T47D (cell line): ENCODE measurements around the gene SLC26A11.
"Not testable (repeated sequence)": the region's sequence is repeated elsewhere in the genome, so short reads cannot be mapped to it uniquely, and the experiment has no call there.

Source experiments
- DNase-seq, 2 experiments: peaks; one replicate each; pipeline versions ENCODE4 v3.0.0 to v3.0.0-alpha.2; 2011 to 2012; ENCODE audit warnings: low read depth in 1 of 2, low spot score in 1 of 2
- JUND ChIP-seq: IDR thresholded peaks from 2 replicates; pipeline ENCODE4 v1.6.1; 2012; ENCODE audit warnings: low read depth
- in situ Hi-C: cut with HindIII; loops from 2 replicates; pipeline ENCODE4 v1.10.0; 2016; ENCODE audit warnings: low sequenced_read_pairs, low pct_unique_long_range_greater_than_20kb

The SLC26A11 gene

GRCh38 chr17:80225230-80225629, 5.0 kb downstream of the SLC26A11 start:
- TF ChIP-seq JUND, result no peak
- no peak for DNase-seq
- in situ Hi-C loops, result no loop called here

- no peak for DNase-seq
- no peak for TF ChIP-seq JUND
- in situ Hi-C loops, result no loop called here
Observed at GRCh38 chr17:80227156-80227555, 6.9 kb downstream of the SLC26A11 start.

GRCh38 chr17:80227666-80228065, 7.4 kb downstream of the SLC26A11 start:
- in situ Hi-C loops, result no loop called here
- TF ChIP-seq JUND, result no peak
- DNase-seq, result no peak

GRCh38 chr17:80228477-80228876, 8.2 kb downstream of the SLC26A11 start:
- in situ Hi-C loops, result no loop called here
- TF ChIP-seq JUND, result no peak

GRCh38 chr17:80229011-80229410, 8.8 kb downstream of the SLC26A11 start:
- no peak for DNase-seq
- no peak for TF ChIP-seq JUND
- in situ Hi-C loops, result no loop called here

More at GRCh38 chr17:80228477-80228876, 8.2 kb downstream of the SLC26A11 start:
- DNase-seq, result no peak

- in situ Hi-C loops, result no loop called here
- no peak for TF ChIP-seq JUND
Observed at GRCh38 chr17:80232438-80232837, 12.2 kb downstream of the SLC26A11 start.

GRCh38 chr17:80233202-80233601, 13.0 kb downstream of the SLC26A11 start:
- DNase-seq, result no peak
- in situ Hi-C loops, result no loop called here
- TF ChIP-seq JUND, result no peak

More at GRCh38 chr17:80232438-80232837, 12.2 kb downstream of the SLC26A11 start:
- no peak for DNase-seq

GRCh38 chr17:80236911-80237310, 16.7 kb downstream of the SLC26A11 start:
- DNase-seq, result no peak
- in situ Hi-C loops, result no loop called here
- no peak for TF ChIP-seq JUND

GRCh38 chr17:80237386-80237785, 17.2 kb downstream of the SLC26A11 start:
- DNase-seq, result no peak
- in situ Hi-C loops, result no loop called here
- no peak for TF ChIP-seq JUND

- in situ Hi-C loops, result no loop called here
- DNase-seq, result no peak
- TF ChIP-seq JUND, result no peak
Observed at GRCh38 chr17:80242505-80242904, 22.3 kb downstream of the SLC26A11 start.

- in situ Hi-C loops, result no loop called here
- no peak for DNase-seq
- TF ChIP-seq JUND, result no peak
Observed at GRCh38 chr17:80243526-80244433, 23.6 kb downstream of the SLC26A11 start.

GRCh38 chr17:80244448-80244847, 24.2 kb downstream of the SLC26A11 start:
- in situ Hi-C loops, DNase-seq: not testable (repeated sequence)

- no peak for DNase-seq
- TF ChIP-seq JUND, result no peak
- in situ Hi-C loops, result no loop called here
Observed at GRCh38 chr17:80244871-80245509, 24.8 kb downstream of the SLC26A11 start.
